Measurements from ENCODE around the gene ITSN1.

DNA sequence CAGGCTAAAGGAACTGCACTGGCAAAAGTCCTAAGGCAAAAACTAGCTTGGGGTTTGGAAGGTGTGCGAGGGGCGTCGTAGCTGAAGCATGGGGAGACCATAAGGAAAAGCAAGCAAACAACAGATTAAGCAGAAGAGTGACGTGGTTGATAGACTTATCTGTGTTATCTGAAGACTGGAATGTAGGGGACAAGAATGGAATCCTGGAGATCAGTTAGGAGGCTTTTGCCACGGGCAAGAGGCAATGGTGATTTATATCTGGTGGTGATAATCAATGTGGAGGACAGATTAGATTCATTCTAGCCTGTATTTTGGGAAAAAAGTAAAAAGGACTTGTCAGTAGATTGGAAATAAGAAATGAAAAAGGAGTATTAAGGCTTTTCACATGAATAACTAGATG lies 97.4 kb downstream of the ITSN1 start:
- TF ChIP-seq, protein P1, sequence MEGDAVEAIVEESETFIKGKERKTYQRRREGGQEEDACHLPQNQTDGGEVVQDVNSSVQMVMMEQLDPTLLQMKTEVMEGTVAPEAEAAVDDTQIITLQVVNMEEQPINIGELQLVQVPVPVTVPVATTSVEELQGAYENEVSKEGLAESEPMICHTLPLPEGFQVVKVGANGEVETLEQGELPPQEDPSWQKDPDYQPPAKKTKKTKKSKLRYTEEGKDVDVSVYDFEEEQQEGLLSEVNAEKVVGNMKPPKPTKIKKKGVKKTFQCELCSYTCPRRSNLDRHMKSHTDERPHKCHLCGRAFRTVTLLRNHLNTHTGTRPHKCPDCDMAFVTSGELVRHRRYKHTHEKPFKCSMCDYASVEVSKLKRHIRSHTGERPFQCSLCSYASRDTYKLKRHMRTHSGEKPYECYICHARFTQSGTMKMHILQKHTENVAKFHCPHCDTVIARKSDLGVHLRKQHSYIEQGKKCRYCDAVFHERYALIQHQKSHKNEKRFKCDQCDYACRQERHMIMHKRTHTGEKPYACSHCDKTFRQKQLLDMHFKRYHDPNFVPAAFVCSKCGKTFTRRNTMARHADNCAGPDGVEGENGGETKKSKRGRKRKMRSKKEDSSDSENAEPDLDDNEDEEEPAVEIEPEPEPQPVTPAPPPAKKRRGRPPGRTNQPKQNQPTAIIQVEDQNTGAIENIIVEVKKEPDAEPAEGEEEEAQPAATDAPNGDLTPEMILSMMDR (IDR thresholded peaks at IDR 0.05): no peak
- TF ChIP-seq EP300 (IDR thresholded peaks at IDR 0.05) (no peak), POLR2AphosphoS5 (IDR thresholded peaks at IDR 0.05) (no peak)

All from esophagus muscularis mucosa (tissue), 4 donors.